OCI-M1 (cell line): Measurements from ENCODE around the gene EYS.

Experiments used
- DNase-seq: peaks from one replicate; lab custom pipeline; 2025; lab: John Stamatoyannopoulos, UW

Gene EYS

GRCh38 chr6:64238071-64238470 is 1469.0 kb downstream of the EYS start:
- no peak for DNase-seq

DNA sequence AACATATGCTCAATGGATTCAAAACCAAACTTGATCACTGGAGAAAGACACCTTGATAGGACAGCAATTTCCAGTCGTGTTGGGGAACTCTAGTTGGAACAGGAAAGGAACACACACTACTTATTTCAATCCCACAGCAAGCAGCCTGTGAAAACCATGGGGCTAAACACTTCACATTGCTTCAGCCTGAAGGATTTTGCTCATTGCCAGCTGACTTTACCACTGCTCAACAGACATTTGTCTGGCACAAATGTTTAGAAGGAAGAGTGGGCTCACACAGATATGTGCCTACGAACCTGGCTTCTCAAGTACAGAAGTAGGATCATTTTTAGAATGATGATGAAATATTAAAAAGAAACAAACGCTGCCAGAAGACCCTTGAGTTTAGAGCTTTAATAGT is 1473.3 kb downstream of the EYS start:
- peak; percentile 26 for DNase-seq

GRCh38 chr6:64231928-64232327 is 1475.1 kb downstream of the EYS start:
- DNase-seq, result no peak

DNA sequence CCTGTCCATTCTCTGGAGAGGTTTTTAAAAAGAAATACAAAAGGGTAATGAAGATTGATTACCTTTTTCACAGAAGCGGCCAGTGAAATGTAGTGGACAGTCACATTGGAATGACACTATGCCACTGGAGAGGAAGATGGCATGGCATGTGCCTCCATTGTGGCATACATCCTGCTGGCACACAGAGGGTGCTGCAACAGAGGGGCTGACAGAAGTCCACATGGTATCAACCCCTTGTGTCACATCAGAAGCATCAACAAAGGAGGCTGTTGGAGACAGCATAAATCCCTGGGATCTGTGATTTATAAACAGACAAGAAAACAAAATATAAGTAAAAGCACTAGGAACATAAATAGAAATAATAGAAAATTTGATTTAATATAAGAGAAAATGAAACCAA is 1476.5 kb downstream of the EYS start:
- DNase-seq, result no peak

GRCh38 chr6:64227863-64228262 is 1479.2 kb downstream of the EYS start:
- no peak for DNase-seq

DNA sequence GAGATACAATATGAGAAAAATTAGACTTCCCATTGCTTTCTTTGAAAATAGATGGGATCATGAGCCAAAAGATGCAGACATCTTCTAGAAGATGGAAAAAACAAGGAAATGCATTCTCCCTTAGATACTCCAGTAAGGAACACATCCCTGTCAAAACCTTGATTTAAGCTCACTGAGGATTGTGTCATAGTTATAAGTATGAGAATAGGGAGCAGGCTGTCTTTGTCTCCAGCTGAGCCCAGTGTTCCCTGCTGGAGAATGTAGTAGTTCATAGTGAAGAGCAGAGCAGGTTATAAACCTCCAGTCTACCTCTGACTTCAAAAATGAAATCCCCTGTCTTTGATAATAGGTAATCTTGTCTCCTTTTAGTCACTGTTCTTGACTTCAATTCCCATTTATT is 1481.5 kb downstream of the EYS start:
- no peak for DNase-seq

GRCh38 chr6:64224819-64225218 is 1482.2 kb downstream of the EYS start:
- no peak for DNase-seq

DNA sequence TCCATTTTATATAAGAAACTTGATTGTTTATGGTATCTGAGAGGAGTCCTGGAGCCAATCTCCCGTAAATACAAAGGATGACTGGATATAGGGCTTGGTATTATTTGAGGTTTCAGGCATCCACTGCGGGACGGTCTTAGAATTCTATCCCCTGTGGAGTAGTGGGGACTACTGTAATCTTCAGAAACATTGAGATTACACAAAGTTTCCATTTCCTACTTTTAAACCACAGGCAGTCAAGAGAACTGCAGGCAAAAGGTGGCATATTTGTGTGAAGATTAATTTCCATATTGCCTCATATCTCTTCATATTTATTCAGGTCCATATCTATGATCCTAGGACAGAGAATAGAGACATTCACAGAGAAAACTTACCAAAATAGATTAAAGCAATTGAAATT is 1485.2 kb downstream of the EYS start:
- peak; percentile 52 for DNase-seq

DNA sequence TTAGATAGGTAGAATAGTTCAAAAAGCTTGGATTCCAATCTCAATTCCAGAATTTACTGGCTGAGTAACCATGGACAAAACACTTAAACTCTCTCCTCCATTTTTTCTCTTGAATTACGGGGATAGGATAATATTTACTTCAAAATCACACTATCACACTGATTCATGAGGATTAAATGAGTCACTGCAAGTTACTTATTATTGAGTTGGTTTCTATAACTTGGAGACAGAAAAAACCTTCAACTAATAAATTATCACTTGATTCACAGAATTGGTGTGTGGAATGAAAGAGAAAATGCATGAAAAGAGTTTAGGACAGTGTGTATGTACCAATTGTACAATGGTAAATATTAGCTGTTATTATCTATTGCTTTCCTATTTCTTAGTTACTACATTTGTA is 1486.2 kb downstream of the EYS start:
- DNase-seq, result no peak

- no peak for DNase-seq
These were observed 1489.1 kb downstream of the EYS start for GRCh38 chr6:64217721-64218620.

DNA sequence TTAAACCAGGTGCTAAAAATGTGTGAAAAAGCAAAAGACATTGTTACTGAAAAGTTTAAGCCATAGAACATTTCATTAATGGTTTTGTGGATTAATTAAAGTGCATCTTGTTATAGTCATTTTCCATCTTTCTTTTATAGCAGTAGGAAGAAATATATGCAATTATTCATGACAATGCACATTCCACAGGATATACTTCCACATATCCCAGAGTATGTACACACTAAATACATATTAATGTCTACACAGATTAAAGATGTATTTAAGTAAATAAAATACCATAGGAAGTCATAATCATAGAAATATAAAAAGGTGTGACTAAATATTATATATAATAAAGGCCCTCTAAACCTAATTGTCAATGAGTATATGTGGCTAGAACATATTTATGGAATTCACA is 1492.7 kb downstream of the EYS start:
- no peak for DNase-seq

- DNase-seq, result no peak
These were observed 1493.3 kb downstream of the EYS start for GRCh38 chr6:64213697-64214096.

DNA sequence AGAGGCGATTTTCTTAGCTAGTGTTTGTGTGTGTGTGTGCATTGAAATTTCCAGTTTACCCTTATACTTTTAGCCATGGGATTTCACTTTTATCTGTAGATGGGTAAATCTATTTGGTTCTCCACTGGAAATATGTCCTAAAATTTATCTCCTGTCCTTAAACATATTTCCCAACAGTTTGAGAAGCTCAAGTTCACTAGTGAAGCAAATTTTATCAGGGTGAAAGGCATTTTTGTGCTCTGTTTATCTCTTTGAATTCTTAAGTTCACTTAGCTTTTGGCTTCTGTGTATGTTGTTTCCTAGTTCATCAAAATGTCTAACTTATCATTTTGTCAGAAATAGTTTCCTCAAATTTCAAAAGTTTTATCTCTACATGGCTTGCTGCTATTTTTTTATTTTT is 1509.8 kb downstream of the EYS start:
- DNase-seq, result no peak

DNA sequence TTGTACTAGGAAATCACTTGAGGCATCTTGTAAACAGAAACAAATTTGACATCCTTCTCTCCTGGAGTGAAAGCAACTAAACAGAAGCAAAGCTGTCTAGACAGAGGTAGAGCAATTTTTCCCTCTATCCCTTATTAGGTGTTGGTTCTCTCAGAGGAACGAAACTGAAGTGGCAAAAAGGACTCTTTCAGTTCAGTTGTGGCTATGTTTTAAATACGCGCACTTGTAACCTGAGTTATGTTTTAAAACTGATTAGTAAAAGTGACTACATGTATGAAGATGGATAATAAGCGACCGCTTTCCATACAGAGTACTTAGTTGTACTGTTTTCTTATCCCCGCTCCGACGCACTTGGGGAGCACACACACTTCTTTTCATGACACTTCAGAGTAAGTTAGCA is 1520.4 kb downstream of the EYS start:
- DNase-seq, result no peak

- no peak for DNase-seq
These were observed 1521.4 kb downstream of the EYS start for GRCh38 chr6:64185621-64186020.

DNA sequence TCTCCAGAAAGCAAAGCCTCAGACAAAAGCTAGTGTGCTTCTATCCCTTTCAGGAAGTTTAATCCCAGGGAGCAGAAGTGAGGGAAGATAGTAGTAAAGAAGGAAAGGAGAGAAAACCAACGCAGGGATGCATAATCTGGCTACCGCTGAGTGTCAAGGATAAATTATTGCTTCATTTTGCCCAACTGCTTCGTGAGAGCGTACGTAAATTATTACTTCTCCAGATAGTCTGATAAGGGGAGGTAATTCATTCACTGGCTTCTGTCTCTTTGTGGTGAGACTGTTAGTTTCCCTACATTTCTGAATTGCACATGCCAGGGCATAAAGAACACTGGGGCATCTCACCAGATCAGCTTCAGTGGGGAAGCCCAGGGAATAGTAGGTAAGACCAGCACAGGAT is 1531.7 kb downstream of the EYS start:
- no peak for DNase-seq

DNA sequence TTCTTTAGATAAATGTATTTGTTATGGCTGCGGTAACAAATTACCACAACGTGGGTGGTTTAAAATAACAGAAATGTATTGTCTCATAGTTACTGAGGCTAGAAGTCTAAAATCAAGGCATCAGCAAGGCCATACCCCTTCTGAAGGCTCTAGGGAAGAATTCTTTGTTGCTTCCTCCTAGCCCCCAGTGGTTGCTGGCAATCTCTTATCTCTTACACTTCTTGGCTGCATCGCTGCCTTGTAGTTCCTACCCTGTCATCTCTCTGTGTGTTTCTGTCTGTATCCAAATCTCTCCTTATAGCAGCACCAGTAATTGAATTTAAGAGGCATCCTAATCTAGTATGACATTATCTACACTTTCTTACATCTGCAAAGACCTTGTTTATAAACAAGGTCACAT is 1536.7 kb downstream of the EYS start:
- peak; percentile 60 for DNase-seq

- DNase-seq, result no peak
These were observed 1546.5 kb downstream of the EYS start for GRCh38 chr6:64160486-64160885.

DNA sequence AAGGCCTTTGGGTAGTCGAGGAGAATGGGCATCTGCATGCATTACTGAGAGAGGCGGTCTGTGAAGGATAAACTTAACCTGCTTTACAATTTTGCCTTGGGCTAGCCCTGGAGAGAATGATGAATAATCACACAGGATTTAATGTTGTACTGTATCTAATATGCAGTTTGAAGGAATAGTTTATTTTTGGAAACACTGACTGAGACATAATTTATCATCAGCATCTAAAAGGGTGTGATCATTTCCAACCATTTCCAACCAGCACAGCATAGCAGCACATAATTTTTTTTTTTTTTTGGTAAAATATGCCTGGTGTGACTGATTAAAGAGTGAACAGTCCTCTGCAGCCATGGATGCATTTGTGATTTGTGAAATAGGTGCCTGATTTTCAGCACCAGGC is 1552.0 kb downstream of the EYS start:
- no peak for DNase-seq

DNA sequence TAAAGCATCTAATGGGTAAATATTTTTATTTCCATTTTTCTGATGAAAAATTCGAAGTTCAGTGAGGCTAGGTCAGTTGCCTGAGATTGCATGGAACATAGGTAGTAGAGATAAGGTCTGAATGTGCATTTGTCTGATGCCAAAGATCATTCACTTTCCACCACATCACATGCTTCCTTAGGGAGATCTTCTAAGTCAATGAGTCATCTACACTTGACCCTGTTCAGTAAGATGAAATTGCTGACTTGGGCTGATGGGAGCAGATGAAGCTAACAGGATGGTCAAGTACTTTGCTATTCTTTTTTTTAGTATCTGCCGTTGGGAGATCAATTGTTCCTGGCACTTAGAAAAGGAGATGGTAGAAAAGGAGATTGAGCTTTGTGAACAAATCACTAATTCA is 1560.2 kb downstream of the EYS start:
- no peak for DNase-seq

GRCh38 chr6:64146094-64146493 is 1560.9 kb downstream of the EYS start:
- no peak for DNase-seq

DNA sequence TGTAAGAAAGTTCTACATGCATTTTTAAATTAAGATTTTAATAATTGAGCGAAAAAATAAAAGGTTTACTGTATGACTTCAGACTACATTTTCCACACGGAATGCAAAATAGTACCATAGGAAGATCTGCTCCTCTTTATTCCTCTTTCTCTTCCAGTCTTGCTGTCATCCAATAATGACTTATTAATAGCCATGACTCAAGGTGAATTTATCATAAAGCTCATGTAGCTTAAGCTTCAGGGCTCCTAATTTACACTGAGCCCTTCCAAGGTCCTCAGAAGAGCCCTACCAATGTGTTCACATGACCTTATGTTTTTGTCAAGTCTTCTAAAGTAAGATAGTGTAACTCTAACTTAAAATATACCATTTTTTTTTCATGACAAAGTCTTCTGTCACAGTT is 1561.4 kb downstream of the EYS start:
- no peak for DNase-seq

DNA sequence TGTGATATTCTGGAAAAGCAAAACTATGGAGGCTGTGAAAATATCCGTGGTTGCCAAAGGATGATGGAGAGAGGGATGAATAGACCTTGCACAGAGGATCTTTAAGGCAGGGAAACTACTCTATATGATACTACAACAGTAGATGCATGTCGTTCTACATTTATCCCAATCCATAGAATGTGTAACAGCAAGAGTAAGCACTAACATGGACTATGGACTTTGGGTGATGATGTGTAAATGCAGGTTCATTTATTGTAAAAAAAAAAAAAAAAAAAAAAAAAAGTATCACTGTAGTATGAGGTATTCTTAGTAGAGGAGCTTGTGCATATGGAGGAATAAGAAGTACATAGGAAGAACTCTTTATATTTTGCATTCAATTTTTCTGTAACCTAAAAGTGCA is 1563.9 kb downstream of the EYS start:
- DNase-seq, result no peak

GRCh38 chr6:64141680-64142079 is 1565.3 kb downstream of the EYS start:
- no peak for DNase-seq
